Measurements from ENCODE around the gene CCDC51.
"Not testable (repeated sequence)": the region's sequence is repeated elsewhere in the genome, so short reads cannot be mapped to it uniquely, and the experiment has no call there.

The CCDC51 gene

GRCh38 chr3:48405971-48406370 lies 33.9 kb downstream of the CCDC51 start:
- DNase-seq (ENCODE audit: low spot score), result no peak

DNA sequence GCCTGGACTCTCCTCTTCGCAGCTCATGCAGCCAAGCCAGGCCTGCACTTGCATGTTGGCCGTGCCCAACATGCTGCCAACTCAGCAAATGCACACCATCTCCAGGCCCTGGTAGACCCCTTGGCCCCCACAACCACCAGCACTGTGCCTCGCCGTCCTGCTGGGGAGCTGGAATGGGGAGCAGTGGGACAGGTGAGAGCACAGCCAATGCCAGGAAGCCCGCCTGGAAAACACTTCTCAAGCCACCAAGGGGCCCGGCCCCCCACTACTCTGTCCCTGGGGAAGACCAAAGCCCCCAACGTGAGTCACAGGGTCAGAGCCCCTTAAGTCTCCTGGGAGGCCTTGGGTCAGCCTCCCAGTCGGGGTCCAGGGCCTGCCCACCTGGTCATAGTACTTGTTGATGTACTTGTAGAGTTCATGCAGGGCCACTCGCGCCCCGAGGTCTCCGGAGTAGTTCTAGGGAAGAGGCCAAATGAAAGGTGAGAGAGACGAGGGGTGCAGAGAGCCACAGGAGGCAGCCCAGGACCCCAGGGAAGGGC lies 34.5 kb downstream of the CCDC51 start:
- no peak for DNase-seq (ENCODE audit: low spot score)

DNA sequence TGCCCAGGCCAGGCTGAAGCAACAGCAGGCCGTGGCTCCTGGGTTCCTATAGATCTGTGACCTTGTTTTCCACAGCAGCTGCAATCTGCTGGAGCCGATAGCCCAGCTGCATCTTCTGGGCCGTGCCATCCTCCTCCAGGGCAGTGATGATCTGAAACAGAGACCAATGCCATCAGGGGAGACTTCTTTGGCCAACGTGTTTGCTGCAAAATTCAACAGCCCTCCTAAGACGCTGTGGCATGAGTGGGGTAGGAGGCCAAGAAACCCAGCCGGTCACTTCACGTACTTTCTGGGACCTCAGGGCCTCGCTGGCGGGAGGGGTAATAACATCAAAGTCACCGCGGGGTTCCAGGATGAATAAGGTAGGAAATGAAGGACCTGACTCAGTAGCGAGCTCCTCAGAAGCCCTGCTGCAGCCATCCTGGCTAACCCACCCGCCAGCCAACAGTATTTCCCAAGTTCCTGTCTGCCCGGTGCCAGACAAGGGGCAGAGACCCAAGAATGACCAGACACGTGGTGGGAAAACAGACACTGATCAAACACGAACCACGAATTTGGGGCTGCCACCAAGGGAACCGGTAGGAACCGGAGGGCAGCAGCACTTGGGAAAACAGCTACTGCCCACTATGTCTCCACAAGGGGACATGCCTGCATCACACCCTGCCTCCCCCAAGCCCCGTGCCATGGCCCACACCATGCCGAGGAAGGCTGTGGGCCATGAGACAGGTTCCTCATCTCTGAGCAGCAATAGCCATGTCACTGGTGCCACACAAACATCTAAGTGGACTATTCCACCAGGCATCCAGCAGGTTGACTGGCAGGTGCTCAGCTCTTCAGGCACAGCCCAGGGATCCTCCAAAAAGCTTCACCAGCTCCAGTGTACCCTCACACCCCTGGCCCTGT lies 35.2 kb downstream of the CCDC51 start:
- no peak for DNase-seq (ENCODE audit: low spot score)

GRCh38 chr3:48403533-48404439 lies 36.1 kb downstream of the CCDC51 start:
- no peak for DNase-seq (ENCODE audit: low spot score)

DNA sequence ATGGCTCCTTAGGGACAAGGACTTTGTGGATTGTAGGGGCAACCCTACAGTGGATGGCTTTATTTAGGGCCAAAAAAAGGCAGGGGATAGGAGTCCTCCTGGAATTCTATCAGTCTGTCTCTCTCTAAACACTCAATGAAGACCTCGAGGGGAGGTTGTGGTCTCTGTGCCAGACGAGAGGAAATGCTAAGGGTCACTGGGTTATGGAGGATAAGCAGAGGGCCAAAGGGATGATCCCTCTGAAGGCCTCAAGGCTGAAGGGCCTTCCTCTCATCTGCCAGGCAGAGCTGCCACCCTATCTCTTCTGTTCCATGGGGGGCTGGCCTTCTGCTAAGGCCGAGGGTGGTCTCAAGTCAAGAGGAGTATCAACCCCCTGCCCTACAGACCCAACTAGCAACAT lies 37.0 kb downstream of the CCDC51 start:
- no peak for DNase-seq (ENCODE audit: low spot score)

GRCh38 chr3:48402281-48402732 lies 37.6 kb downstream of the CCDC51 start:
- peak; percentile 45 for DNase-seq (ENCODE audit: low spot score)

- not testable (repeated sequence) for DNase-seq (ENCODE audit: low spot score)
Observed at GRCh38 chr3:48401434-48401901, 38.5 kb downstream of the CCDC51 start.

DNA sequence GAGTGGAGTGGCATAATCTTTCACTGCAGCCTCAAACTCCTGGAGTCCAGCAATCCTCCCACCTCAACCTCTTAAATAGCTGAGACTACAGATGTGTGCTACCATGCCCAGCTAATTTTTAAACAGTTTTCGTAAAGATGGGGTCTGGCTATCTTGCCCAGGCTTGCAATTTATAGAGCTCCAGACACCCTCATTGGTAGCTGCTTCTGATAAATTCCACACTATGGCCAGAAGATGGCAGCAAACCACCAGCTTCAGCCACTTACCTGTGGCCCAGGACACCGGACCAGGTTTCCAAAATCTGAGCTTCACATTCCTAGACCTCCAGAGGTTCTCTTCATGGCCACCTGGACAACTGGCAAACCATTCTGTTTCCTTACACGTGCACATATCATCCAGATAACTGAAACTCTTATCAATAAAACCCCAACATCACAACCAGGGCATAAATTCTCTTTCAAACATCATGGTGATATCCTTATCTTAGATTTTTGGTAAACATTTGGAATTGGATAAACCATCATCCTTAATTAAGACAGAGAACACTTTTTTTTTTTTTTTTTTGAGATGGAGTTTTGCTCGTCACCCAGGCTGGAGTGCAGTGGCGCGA lies 39.0 kb downstream of the CCDC51 start:
- peak; percentile 46 for DNase-seq (ENCODE audit: low spot score)

DNA sequence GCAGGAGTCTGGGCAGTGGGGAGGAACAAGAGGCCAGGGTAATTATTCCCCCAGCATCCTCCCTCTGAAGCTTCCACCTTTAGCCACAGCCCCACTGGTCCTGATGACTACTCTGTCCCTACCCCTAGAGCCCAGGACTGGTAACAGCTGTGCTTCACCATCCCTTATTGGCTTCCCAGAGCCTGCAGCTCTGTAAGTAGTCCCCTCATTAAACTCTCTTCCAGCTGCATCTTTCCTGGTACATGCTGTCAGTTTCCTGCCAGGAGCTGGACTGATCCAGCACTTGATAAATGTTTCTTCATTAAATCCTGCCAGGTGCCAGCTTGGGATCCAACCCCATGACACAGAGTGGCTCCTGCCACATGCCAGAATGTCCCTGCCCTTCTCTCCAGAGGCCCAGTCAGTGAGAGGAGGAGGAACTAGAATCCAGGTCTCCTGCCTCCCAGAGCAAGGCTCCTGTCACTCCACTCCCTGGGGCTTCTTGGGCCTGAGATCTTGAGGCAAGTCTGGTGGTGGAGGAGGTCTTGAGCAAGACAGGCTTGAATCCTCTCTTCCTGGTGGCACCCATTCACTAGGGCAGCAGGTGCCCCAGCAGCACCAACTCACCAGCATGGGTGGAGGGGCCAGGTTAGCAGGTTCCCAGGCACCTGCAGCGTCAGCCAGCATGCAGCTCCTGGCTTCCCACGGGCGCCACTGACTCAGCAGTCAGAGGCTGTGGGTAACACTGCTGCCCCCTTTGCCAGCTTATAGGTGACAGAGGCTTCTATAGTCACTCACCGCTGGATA lies 40.3 kb downstream of the CCDC51 start:
- DNase-seq (ENCODE audit: low spot score), result no peak

DNA sequence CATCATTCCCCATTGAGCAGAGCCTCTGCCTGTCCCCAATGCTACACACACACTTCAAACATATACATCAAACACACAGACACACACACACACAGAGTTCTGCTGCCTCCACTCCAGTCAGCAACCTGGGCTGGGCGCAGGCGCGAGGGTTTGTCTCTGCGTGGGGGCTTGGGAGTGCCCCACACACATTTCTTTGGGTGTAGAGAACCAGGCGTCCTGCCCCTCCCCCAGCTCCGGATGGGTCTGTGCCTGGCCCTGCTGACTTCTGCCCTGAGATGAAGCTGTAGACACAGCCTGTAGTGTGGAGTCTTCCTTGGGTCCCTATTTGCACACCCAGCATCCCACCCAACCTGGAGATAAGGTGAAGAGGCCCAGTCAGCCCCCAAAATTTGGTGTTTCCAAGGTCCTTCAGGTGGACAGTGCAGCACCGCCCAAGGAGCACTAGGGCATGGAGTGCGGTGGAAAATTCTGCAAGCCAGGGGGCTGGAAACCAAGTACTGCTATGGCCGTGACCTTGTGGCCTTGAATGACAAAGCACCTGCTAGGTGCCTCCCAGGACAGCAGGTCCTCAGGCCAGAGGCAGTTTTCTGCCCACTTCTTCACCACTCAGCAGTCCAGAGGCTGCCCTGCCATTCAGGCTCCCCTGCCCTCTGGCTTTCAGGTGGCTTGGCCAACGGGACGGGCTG lies 41.1 kb downstream of the CCDC51 start:
- no peak for DNase-seq (ENCODE audit: low spot score)

DNA sequence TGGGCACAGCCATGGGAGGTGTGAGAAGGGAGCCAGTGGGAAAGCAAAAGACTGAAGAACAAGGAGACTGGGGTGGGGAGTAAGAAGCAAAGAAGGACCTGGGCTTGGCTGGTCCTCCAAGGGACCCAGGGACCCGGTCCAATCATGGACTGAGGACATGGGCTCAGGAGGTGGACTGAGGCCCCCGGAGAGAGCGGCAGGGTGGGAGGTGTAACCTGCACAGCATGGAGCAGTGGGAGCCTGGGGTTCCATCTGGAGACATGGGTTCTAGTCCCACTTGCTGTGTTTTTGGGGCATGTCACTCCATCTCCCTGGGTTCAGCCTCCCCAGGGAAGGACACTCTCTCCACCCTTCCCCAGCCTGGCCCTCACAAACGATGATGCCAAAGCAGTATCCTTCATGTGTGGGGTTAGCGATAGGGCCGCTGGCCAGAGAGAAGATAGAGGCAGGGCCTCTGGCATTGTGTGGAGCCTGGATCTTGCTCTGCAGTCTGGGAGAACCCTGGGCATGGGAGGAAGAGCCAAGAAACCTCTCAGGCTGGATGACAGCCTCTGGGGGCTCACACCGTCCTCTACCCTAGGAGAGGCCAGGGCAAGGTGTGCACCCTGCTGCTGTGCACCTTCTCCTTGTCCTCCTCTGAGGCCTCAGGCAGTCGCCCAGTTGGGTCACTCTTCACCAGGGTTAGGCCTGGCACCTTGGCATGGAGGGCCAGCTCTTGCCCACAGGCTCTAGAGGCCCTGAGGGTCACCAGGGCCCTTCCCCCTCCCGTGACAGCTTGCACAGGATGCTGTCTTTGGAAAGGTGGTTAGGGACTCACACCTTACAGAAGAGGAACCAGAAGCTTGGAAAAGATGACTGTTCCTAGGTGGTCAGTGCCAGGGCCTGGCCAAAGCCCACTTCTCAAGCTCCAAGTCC lies 41.9 kb downstream of the CCDC51 start:
- no peak for DNase-seq (ENCODE audit: low spot score)

DNA sequence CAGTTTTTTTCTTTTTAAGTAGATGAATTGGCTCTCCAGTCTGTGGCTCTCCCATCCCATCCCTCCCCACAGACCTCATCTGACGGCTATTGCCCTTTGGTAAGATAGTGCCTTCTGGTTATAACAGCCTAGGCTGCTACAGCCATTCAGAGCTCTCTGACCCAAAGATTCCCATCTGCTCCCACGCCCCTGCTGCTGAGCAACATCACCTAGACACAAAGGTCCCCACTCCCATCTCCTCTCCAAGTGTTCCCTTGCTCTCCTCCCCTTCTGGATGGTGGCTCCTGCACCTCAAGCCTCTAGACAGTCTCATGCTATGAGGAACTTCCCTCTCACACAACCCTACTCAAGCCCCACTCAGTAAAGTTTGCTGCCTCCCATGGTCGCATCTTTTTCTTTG lies 44.2 kb downstream of the CCDC51 start:
- DNase-seq (ENCODE audit: low spot score), result no peak

- DNase-seq (ENCODE audit: low spot score), result no peak
Observed at GRCh38 chr3:48394391-48394790, 45.5 kb downstream of the CCDC51 start.

DNA sequence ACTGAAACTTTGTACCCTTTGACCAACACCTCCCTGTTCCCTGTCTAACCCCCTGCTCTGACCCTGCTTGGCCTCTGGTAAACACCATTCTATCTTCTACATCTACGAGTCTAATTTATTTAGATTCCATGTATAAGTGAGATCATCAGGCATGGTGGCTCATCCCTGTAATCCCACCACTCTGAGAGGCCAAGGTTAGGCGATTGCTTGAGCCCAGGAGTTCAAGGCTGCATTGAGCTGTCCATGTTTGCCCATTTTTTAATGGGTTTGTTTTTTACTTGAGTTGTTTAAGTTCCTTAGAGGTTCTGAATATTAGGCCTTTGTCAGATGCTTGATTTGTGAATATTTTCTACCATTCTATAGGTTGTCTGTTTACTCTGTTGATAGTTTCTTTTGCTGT lies 51.0 kb downstream of the CCDC51 start:
- DNase-seq (ENCODE audit: low spot score), result no peak

DNA sequence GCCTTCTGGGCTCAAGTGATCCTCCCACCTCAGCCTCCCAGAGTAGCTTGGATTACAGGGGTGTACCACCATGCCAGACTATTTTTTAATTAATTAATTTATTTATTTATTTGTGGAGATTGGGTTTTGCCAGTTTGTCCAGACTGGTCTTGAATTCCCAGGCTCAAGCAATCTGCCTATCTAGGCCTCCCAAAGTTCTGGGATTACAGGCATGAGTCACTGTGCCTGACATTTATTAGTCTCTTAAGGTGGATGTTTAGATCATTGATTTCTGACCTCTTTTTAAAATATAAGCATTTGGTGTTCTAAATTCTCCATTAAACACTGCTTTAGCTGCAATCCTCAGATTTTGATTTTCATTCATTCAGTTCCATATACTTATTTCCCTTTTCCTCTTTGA lies 52.3 kb downstream of the CCDC51 start:
- DNase-seq (ENCODE audit: low spot score), result no peak
